Measurements from ENCODE around the gene SYNGR3. TPM values are rescaled to one million over a fixed set of nuclear protein-coding genes. Genes with fewer than 3 reads are reported as not detected.

SYNGR3 gene
- total RNA-seq, 1 experiment from 2014 or later: 0.81 TPM

DNA sequence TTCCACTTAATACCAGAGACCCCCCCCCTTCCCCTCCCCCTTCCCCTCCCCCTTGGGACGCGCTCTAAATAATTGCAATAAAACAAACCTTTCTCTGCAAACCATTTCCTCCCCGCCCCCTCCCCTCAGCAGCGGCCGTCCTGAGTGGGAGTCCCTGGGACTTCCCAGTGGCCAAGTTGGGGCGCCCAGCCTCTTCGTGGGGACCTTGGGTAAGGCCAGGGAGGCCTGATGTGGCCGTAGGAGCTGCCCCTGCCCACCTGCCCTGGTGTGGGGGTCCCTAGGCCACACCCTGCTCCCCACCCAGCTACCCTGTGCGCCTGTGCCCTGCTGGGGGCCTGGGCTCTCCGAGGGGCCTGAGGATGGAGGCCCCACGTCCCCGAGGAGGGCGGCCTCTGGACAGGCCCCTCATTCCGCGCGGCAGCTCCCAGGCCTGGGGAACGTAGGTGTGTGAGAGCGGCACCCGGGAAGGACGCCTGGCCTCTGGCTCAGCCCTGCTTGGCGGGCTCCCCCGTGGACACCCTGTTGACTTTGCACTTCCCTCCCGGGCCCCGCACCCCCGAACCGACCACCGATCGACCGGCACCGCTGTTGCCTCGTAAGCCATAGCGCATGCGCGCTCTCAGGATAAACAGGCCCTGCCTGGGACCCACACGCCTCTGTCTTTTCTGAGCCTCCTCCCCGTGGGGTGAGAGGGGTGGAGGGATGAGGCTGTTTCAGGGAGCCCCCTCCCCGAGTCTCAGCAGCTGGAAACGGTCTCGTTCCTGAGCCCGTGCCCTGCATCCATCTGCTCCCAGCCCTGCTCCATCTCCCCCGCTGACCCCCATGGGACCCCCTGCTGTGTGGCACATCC lies 48.8 kb downstream of the SYNGR3 start:
- Histone ChIP-seq H3K36me3 (no peaks in the 10 kb centered on the region), H3K27ac (peak overlapping the region; percentile 73), H3K4me3 (no peak overlapping the region), H3K27me3 (no peaks in the 10 kb centered on the region), H3K9me3 (replicated peaks) (no peaks in the 10 kb centered on the region), H3K4me1 (peaks cover 54% of the 10 kb centered on the region)
- DNase-seq: no peak

- Histone ChIP-seq H3K9me3 (replicated peaks) (no peaks in the 10 kb centered on the region), H3K4me1 (peaks cover 49% of the 10 kb centered on the region), H3K27ac (peak overlapping the region; percentile 73), H3K27me3 (no peaks in the 10 kb centered on the region), H3K36me3 (no peaks in the 10 kb centered on the region), H3K4me3 (no peak overlapping the region)
- DNase-seq: peak; percentile 77 to 78
Observed at GRCh38 chr16:2039274-2040031, 49.7 kb downstream of the SYNGR3 start.

DNA sequence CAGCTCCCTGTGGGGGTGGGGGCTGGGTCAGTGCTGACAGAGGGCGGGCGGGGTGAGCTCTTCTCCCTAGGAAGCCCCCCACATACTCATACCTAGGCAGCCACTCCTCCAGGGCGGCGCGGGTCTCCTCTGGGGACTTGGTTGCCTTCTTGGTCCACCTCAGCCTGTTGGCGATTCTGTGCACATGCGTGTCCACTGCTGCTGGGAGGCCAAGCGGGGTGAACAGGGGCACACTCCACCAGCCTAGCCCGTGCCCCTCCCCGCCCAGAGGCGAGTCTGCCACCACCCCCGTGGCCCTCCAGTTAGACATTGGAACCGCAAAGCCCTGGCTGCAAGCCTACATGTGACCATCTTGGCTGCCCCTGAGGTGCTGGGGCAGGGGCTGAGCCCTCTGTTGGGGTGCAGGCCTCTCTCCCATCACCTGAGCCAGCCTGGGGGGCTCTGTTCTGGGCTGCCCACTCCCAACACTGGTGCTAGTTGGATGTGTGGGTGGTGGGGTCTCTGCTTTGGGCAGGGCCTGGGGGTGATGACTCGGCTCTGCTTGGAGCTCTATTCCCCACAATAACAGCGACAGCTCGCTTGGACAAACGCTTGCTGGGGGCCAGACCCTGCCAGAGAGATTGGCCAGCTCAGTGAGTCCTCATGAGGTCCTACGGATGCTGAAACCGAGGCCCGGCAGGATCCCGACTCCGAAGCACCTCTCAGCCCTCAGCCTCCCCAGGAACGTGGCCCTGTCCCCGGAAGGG lies 50.4 kb downstream of the SYNGR3 start:
- H3K4me3 ChIP-seq: no peak overlapping the region
- H3K9me3 ChIP-seq (replicated peaks): no peaks in the 10 kb centered on the region
- H3K27me3 ChIP-seq: no peaks in the 10 kb centered on the region
- DNase-seq: no peak
- H3K27ac ChIP-seq: peak overlapping the region; percentile 73
- H3K36me3 ChIP-seq: no peaks in the 10 kb centered on the region
- peaks cover 44% of the 10 kb centered on the region for H3K4me1 ChIP-seq

DNA sequence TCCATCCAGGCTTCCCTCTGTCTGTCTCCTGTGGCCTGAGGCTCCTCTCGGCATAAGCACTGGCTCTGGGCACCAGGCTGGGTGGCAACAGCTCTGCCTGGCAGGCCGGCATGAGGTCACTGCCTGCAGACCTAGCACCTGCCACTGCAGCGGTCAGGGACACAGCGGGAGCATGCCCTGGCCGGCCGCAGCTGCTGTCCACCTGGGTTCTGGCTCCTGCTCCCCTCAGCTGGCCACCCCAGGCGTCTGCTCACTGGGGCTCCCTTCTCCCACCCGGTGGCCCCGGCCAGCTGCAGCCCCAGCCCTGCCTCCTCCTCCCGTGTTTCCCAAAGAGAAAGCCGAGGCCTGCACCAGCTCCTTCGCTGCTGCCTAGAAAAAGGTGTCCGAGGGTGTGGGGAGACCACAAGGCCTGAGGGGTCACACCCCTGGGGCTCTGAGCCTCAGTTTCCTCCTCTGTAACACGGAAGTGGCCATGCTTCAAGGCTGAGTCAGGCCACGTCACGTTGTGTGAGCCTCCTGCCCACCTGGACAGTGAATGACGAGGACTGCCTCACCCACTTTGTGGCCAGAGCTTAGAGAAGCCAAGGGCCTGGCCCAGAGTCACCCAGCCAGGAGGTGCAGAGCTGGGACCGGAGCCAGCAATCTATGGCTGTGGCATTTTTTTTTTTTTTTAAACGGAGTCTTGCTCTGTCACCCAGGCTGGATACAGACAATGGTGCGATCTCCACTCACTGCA lies 51.2 kb downstream of the SYNGR3 start:
- no peaks in the 10 kb centered on the region for H3K27me3 ChIP-seq
- H3K27ac ChIP-seq: peak overlapping the region; percentile 73
- peak; percentile 76 to 79 for DNase-seq
- no peak overlapping the region for H3K4me3 ChIP-seq
- peaks cover 41% of the 10 kb centered on the region for H3K4me1 ChIP-seq
- H3K9me3 ChIP-seq (replicated peaks): no peaks in the 10 kb centered on the region
- H3K36me3 ChIP-seq: no peaks in the 10 kb centered on the region

DNA sequence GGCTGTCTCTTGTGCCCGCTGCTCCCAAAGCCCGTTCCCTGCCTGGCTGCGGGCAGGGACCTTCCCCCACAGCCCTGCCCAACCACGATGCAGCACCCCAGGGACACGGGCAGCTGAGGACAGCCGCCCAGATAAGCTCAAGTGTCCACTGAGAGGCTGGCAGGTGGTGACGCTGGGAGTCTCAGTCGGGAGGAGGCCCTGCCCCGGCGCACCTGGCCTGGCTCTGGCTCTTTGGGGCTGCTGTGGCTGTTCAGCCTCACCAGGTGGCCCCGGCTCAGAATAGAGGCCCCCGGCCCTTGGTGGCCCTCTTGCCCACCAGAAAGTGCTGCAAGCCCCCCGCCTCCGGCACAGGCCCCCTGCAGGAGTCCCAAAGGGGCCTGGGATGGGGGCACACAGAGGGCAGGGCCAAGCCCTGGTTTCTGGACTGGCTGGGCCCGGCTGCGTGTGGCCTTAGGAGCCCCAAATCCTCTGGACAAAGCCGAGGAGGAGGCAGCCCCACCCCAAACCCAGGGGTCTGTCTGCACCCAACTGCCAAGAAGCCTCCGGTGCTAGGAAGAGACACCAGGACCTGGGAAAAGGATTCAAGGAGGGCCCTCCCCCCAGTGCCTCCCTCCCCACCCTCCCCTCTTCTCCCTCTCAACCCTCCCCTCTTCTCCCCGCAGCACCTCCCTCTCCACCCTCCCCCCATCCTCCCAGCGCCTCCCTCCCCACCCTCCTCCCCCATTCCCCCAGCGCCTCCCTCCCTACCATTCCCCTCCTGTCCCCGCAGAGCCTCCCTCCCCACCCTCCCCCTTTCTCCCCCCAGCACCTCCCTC lies 52.6 kb downstream of the SYNGR3 start:
- Histone ChIP-seq H3K36me3 (no peaks in the 10 kb centered on the region), H3K27me3 (no peaks in the 10 kb centered on the region), H3K27ac (no peak overlapping the region), H3K4me1 (peaks cover 38% of the 10 kb centered on the region), H3K9me3 (replicated peaks) (no peaks in the 10 kb centered on the region), H3K4me3 (no peak overlapping the region)
- no peak for DNase-seq

GRCh38 chr16:2042986-2043666 lies 53.4 kb downstream of the SYNGR3 start:
- no peak for DNase-seq
- H3K27ac ChIP-seq: no peak overlapping the region
- H3K36me3 ChIP-seq: no peaks in the 10 kb centered on the region
- no peaks in the 10 kb centered on the region for H3K27me3 ChIP-seq
- no peaks in the 10 kb centered on the region for H3K9me3 ChIP-seq (replicated peaks)
- peaks cover 38% of the 10 kb centered on the region for H3K4me1 ChIP-seq
- H3K4me3 ChIP-seq: no peak overlapping the region

Other genes with a start within 250 kb of the SYNGR3 start
- gene NME3, start 218.4 kb upstream of the SYNGR3 start, total RNA-seq (2014; rRNA removed; shearing (Covaris generic)): 1.2 and 1.6 TPM in 2 replicates
- gene EME2, start 217.2 kb upstream of the SYNGR3 start, total RNA-seq (2014; rRNA removed; shearing (Covaris generic)): 3.6 and 5.2 TPM in 2 replicates
- 55.3 and 60.7 TPM in 2 replicates for gene MRPS34, start 216.8 kb upstream of the SYNGR3 start, total RNA-seq (2014; rRNA removed; shearing (Covaris generic))
- 9.6 and 12.4 TPM in 2 replicates for gene SPSB3, start 207.4 kb upstream of the SYNGR3 start, total RNA-seq (2014; rRNA removed; shearing (Covaris generic))
- 45.0 and 55.3 TPM in 2 replicates for gene NUBP2, start 207.0 kb upstream of the SYNGR3 start, total RNA-seq (2014; rRNA removed; shearing (Covaris generic))
- gene IGFALS, start 196.3 kb upstream of the SYNGR3 start, total RNA-seq (2014; rRNA removed; shearing (Covaris generic)): not detected in 2 replicates
- gene HAGH, start 163.1 kb upstream of the SYNGR3 start, total RNA-seq (2014; rRNA removed; shearing (Covaris generic)): 14.6 and 15.0 TPM in 2 replicates
- gene FAHD1, start 162.8 kb upstream of the SYNGR3 start, total RNA-seq (2014; rRNA removed; shearing (Covaris generic)): 16.2 and 19.5 TPM in 2 replicates
- not detected in 2 replicates for gene MEIOB, start 117.8 kb upstream of the SYNGR3 start, total RNA-seq (2014; rRNA removed; shearing (Covaris generic))
- not detected in 2 replicates for gene HS3ST6, start 71.6 kb upstream of the SYNGR3 start, total RNA-seq (2014; rRNA removed; shearing (Covaris generic))
- 16.0 and 18.7 TPM in 2 replicates for gene MSRB1, start 46.8 kb upstream of the SYNGR3 start, total RNA-seq (2014; rRNA removed; shearing (Covaris generic))
- 0.32 and 0.56 TPM in 2 replicates for gene RPL3L, start 35.3 kb upstream of the SYNGR3 start, total RNA-seq (2014; rRNA removed; shearing (Covaris generic))
- gene NDUFB10, start 30.4 kb upstream of the SYNGR3 start, total RNA-seq (2014; rRNA removed; shearing (Covaris generic)): 157 and 169 TPM in 2 replicates
- 4,297 and 4,417 TPM in 2 replicates for gene RPS2, start 25.1 kb upstream of the SYNGR3 start, total RNA-seq (2014; rRNA removed; shearing (Covaris generic))
- not detected in 2 replicates for gene RNF151, start 23.1 kb upstream of the SYNGR3 start, total RNA-seq (2014; rRNA removed; shearing (Covaris generic))
- gene TBL3, start 17.9 kb upstream of the SYNGR3 start, total RNA-seq (2014; rRNA removed; shearing (Covaris generic)): 30.6 and 31.8 TPM in 2 replicates
- 0.43 TPM in 1 of 2 replicates, not detected in the other for gene NOXO1, start 8.5 kb upstream of the SYNGR3 start, total RNA-seq (2014; rRNA removed; shearing (Covaris generic))
- gene GFER, start 5.8 kb upstream of the SYNGR3 start, total RNA-seq (2014; rRNA removed; shearing (Covaris generic)): 20.6 and 32.2 TPM in 2 replicates
- 22.9 and 25.6 TPM in 2 replicates for gene ZNF598, start 19.9 kb downstream of the SYNGR3 start, total RNA-seq (2014; rRNA removed; shearing (Covaris generic))
- gene NPW, start 29.8 kb downstream of the SYNGR3 start, total RNA-seq (2014; rRNA removed; shearing (Covaris generic)): 1.6 TPM in 2 replicates
- gene NHERF2, start 36.9 kb downstream of the SYNGR3 start, total RNA-seq (2014; rRNA removed; shearing (Covaris generic)): 6.4 and 8.0 TPM in 2 replicates
- gene NTHL1, start 57.9 kb downstream of the SYNGR3 start, total RNA-seq (2014; rRNA removed; shearing (Covaris generic)): 16.6 and 17.5 TPM in 2 replicates
- gene TSC2, start 58.0 kb downstream of the SYNGR3 start, total RNA-seq (2014; rRNA removed; shearing (Covaris generic)): 32.0 and 37.1 TPM in 2 replicates
- gene PKD1, start 145.9 kb downstream of the SYNGR3 start, total RNA-seq (2014; rRNA removed; shearing (Covaris generic)): 47.1 and 51.9 TPM in 2 replicates
- gene RAB26, start 158.7 kb downstream of the SYNGR3 start, total RNA-seq (2014; rRNA removed; shearing (Covaris generic)): 1.0 and 1.4 TPM in 2 replicates
- 34.5 and 35.9 TPM in 2 replicates for gene TRAF7, start 165.8 kb downstream of the SYNGR3 start, total RNA-seq (2014; rRNA removed; shearing (Covaris generic))
- gene CASKIN1, start 206.6 kb downstream of the SYNGR3 start, total RNA-seq (2014; rRNA removed; shearing (Covaris generic)): 0.13 and 0.24 TPM in 2 replicates
- 28.8 and 32.8 TPM in 2 replicates for gene MLST8, start 215.5 kb downstream of the SYNGR3 start, total RNA-seq (2014; rRNA removed; shearing (Covaris generic))
- 3.6 and 4.1 TPM in 2 replicates for gene BRICD5, start 220.9 kb downstream of the SYNGR3 start, total RNA-seq (2014; rRNA removed; shearing (Covaris generic))
- gene PGP, start 224.9 kb downstream of the SYNGR3 start, total RNA-seq (2014; rRNA removed; shearing (Covaris generic)): 13.1 and 14.2 TPM in 2 replicates
- gene E4F1, start 233.6 kb downstream of the SYNGR3 start, total RNA-seq (2014; rRNA removed; shearing (Covaris generic)): 18.6 and 19.6 TPM in 2 replicates
- gene DNASE1L2, start 246.5 kb downstream of the SYNGR3 start, total RNA-seq (2014; rRNA removed; shearing (Covaris generic)): 0.96 and 1.7 TPM in 2 replicates